Neural cell (in vitro differentiated cells): ENCODE data around the gene SGO1. TPM values are rescaled to one million over a fixed set of nuclear protein-coding genes. Genes with fewer than 3 reads are reported as not detected.

Source experiments
- H2AFZ ChIP-seq: fragments of 200-600, 300-800 bp; sonication (generic), shearing (Covaris generic); 2 replicates; pipeline ENCODE4 v1.6.0; 2014; ENCODE audit warnings: low read depth, mild to moderate bottlenecking, antibody characterized with exemption, low read length, moderate library complexity
- H3F3A ChIP-seq: fragments of 200-600 bp; shearing (Covaris generic); 2 replicates; pipeline ENCODE4 v1.6.1; 2016; ENCODE audit warnings: mild to moderate bottlenecking, moderate library complexity, mixed read lengths, antibody characterized with exemption, low read length; ENCODE audit not compliant: insufficient read depth, poor library complexity, severe bottlenecking
- H3K27ac ChIP-seq: fragments of 200-600, 300-800 bp; sonication (generic), shearing (Covaris generic); 2 replicates; pipeline ENCODE4 v1.5.1; 2014; ENCODE audit warnings: mild to moderate bottlenecking, low read length, moderate library complexity
- H3K27me3 ChIP-seq: fragments of 300-800, 200-600 bp; sonication (generic), shearing (Covaris generic); 2 replicates; pipeline ENCODE4 v1.6.0; 2014; ENCODE audit warnings: mild to moderate bottlenecking, low read depth, low read length, moderate library complexity; ENCODE audit not compliant: insufficient read depth
- H3K36me3 ChIP-seq: fragments of 300-800, 200-600 bp; sonication (generic), shearing (Covaris generic); 2 replicates; pipeline ENCODE4 v1.5.1; 2014; ENCODE audit warnings: mild to moderate bottlenecking, antibody characterized with exemption, low read length, moderate library complexity; ENCODE audit not compliant: insufficient read depth
- H3K4me2 ChIP-seq: fragments of 300-800, 200-600 bp; sonication (generic), shearing (Covaris generic); 2 replicates; pipeline ENCODE4 v1.6.0; 2014; ENCODE audit warnings: mild to moderate bottlenecking, low read length
- H3K4me3 ChIP-seq: fragments of 300-800, 200-600 bp; sonication (generic), shearing (Covaris generic); 2 replicates; pipeline ENCODE4 v1.5.1; 2014; ENCODE audit warnings: mild to moderate bottlenecking, low read length, moderate library complexity
- H3K79me2 ChIP-seq: fragments of 200-600 bp; shearing (Covaris generic); replicated peaks from 2 replicates; pipeline ENCODE4 v1.6.0; 2014; ENCODE audit warnings: mild to moderate bottlenecking, low read length, moderate library complexity; ENCODE audit not compliant: insufficient read depth
- H3K9ac ChIP-seq: fragments of 300-800, 200-600 bp; sonication (generic), shearing (Covaris generic); 2 replicates; pipeline ENCODE4 v1.6.1; 2016; ENCODE audit warnings: mild to moderate bottlenecking, low read length, mixed read lengths
- H3K9me2 ChIP-seq: fragments of 200-600 bp; shearing (Covaris generic); 2 replicates; pipeline ENCODE4 v1.6.1; 2016; ENCODE audit warnings: mild to moderate bottlenecking, low read length, mixed read lengths; ENCODE audit not compliant: insufficient read depth
- H3K9me3 ChIP-seq: fragments of 200-600, 300-800 bp; sonication (generic), shearing (Covaris generic); 2 replicates; pipeline ENCODE4 v1.6.1; 2016; ENCODE audit warnings: mild to moderate bottlenecking, mixed run types, low read length, moderate library complexity, mixed read lengths
- H4K20me1 ChIP-seq: fragments of 200-600 bp; shearing (Covaris generic); 2 replicates; pipeline ENCODE4 v1.6.1; 2016; ENCODE audit warnings: mild to moderate bottlenecking, mixed run types; ENCODE audit not compliant: insufficient read depth
- CTCF ChIP-seq: fragments of 450-650 bp; IDR thresholded peaks from 2 replicates; pipeline ENCODE4 v1.5.1; 2014; ENCODE audit warnings: antibody characterized with exemption, mild to moderate bottlenecking, moderate library complexity; ENCODE audit not compliant: poor library complexity, severe bottlenecking
- EP300 ChIP-seq: fragments of 450-650 bp; conservative IDR thresholded peaks from 2 replicates; pipeline ENCODE4 v1.6.1; 2014; ENCODE audit warnings: antibody characterized with exemption, mild to moderate bottlenecking, moderate library complexity; ENCODE audit not compliant: poor library complexity, severe bottlenecking
- EZH2 ChIP-seq: fragments of 200-600, 300-800 bp; shearing (Covaris generic), sonication (generic); IDR thresholded peaks from 2 replicates; pipeline ENCODE4 v1.6.1; 2014; ENCODE audit warnings: antibody characterized with exemption, low read length, borderline replicate concordance, mild to moderate bottlenecking; ENCODE audit not compliant: insufficient read depth, poor library complexity, severe bottlenecking
- MXI1 ChIP-seq: fragments of 450-650 bp; conservative IDR thresholded peaks from 2 replicates; pipeline ENCODE4 v1.6.1; 2014; ENCODE audit warnings: antibody characterized with exemption, mild to moderate bottlenecking; ENCODE audit not compliant: poor library complexity, severe bottlenecking
- POLR2AphosphoS5 ChIP-seq: IDR thresholded peaks from 2 replicates; pipeline ENCODE4 v1.6.1; 2012
- RAD21 ChIP-seq: fragments of 450-650 bp; conservative IDR thresholded peaks from 2 replicates; pipeline ENCODE4 v1.6.1; 2014; ENCODE audit warnings: antibody characterized with exemption, mild to moderate bottlenecking, moderate library complexity
- REST ChIP-seq: IDR thresholded peaks from 2 replicates; pipeline ENCODE4 v1.6.1; 2012; ENCODE audit warnings: borderline replicate concordance
- SMC3 ChIP-seq: fragments of 450-650 bp; conservative IDR thresholded peaks from 2 replicates; pipeline ENCODE4 v1.6.1; 2014; ENCODE audit warnings: antibody characterized with exemption, mild to moderate bottlenecking, moderate library complexity; ENCODE audit not compliant: poor library complexity
- TAF1 ChIP-seq: IDR thresholded peaks from 2 replicates; pipeline ENCODE4 v1.6.1; 2012; ENCODE audit warnings: low read depth
- polyA plus RNA-seq: library from polyadenylated mRNA; depleted of rRNA; stranded (reverse); fragments of >200 nt; gene quantifications from 2 replicates; pipeline ENCODE4 v1.2.3, GENCODE V29; 2014
- small RNA-seq, 3 experiments: library from RNA; depleted of rRNA; stranded (forward); fragments of <200 nt; gene quantifications; one replicate each; pipeline ENCODE3, GENCODE V24; 2012

SGO1 gene
- polyA plus RNA-seq, 1 donor from 2014 or later, result 0.71 TPM

- Histone ChIP-seq H3K9ac (no peak overlapping the region), H3K27me3 (no peaks in the 10 kb centered on the region), H3F3A (no peaks in the 10 kb centered on the region), H3K79me2 (no peaks in the 10 kb centered on the region), H3K9me2 (no peaks in the 10 kb centered on the region), H3K36me3 (peaks cover 9% of the 10 kb centered on the region), H3K4me3 (no peak overlapping the region), H3K9me3 (no peaks in the 10 kb centered on the region), H2AFZ (no peak overlapping the region), H4K20me1 (no peaks in the 10 kb centered on the region), H3K27ac (no peak overlapping the region), H3K4me2 (no peak overlapping the region)
- TF ChIP-seq POLR2AphosphoS5 (no peak), EP300 (no peak), CTCF (no peak), RAD21 (no peak), MXI1 (no peak), SMC3 (no peak)
These were observed 62.8 kb downstream of the SGO1 start for GRCh38 chr3:20123131-20123652.

DNA sequence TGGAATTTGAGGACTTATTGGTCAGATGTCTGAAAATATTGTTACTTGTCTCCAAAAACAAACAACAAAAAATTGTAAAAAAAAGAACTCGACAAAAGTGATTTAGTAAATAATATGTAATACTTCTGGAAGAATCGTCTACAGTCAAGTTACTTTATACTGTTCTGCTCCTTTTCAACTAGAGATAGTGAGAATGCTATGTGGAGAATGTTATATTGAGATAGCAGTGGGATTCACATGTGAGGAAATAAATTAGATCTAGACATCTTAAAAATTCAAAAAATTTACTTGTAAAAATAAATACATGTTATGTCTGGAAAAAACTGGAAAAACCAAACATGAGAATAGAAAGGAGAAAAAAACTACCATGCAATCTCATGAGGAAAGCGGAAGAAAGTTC lies 64.9 kb downstream of the SGO1 start:
- TF ChIP-seq POLR2AphosphoS5, result no peak
- TF ChIP-seq EP300, result no peak
- TF ChIP-seq EZH2, result no peak
- TF ChIP-seq CTCF, result no peak
- TF ChIP-seq SMC3, result no peak
- no peak for TF ChIP-seq RAD21
- no peak for TF ChIP-seq REST
- TF ChIP-seq MXI1, result no peak
- TF ChIP-seq TAF1, result no peak
- H2AFZ ChIP-seq, result no peak overlapping the region
- no peaks in the 10 kb centered on the region for H3K9me2 ChIP-seq
- no peak overlapping the region for H3K4me2 ChIP-seq
- no peak overlapping the region for H3K4me3 ChIP-seq
- H3K9me3 ChIP-seq, result no peaks in the 10 kb centered on the region
- H3K9ac ChIP-seq, result no peak overlapping the region
- H3F3A ChIP-seq, result no peaks in the 10 kb centered on the region
- H3K36me3 ChIP-seq, result peaks cover 9% of the 10 kb centered on the region
- H4K20me1 ChIP-seq, result no peaks in the 10 kb centered on the region
- H3K27ac ChIP-seq, result no peak overlapping the region
- H3K79me2 ChIP-seq, result no peaks in the 10 kb centered on the region
- no peaks in the 10 kb centered on the region for H3K27me3 ChIP-seq

Small RNA genes within 50 kb of the gene (small RNA-seq; reads per million reads assigned to genes)
- gene MIR3135A, result 0 reads per million in 3 experiments

Other genes starting within 250 kb of the SGO1 start
- 47.2 and 54.0 TPM in 2 replicates for gene RAB5A, start 239.1 kb downstream of the SGO1 start, polyA plus RNA-seq
- gene PP2D1, start 173.9 kb downstream of the SGO1 start, polyA plus RNA-seq, result not detected in 2 replicates
- 14.2 and 15.6 TPM in 2 replicates for gene KAT2B, start 145.8 kb downstream of the SGO1 start, polyA plus RNA-seq